Measurements from ENCODE around the gene PRDM2. TPM values are rescaled to one million over a fixed set of nuclear protein-coding genes. Genes with fewer than 3 reads are reported as not detected.

The PRDM2 gene
- polyA plus RNA-seq, 6 donors from 2014 or later = 18.4 to 49.1 (median 35.3) TPM

DNA sequence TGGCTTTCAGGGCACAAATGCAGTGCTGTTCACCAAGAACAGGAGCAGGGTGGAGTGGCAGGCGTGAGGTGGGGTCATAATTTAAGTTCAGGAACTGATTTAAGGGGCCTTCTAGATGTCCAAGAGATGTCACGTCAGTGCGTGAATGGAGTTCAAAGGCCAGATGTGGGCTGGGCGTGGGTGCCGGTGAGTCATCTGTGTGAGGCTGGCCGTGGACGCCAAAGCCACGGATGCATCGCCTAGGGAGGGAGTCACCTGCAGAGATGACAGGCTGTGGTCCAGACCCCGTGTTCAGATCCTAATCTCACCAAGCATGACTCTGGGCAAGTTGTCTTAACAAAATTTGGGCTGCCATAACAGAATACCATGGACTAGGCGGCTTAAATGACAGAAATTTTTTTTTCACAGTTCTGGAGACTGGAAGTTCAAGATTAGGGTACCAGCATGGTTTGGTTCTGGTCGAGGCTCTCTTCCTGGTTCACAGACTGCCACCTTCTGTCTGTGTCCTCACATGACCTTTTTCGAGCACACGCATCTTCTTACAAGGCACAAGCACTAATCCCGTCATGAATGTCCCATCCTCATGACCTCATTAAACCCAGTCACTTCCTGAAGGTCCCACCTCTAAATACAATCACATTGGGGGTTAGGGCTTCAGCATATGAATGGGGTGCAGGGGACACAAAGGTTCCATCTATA is 109.6 kb downstream of the PRDM2 start:
- peak overlapping the region in 2 of 6 donors; percentile 7 to 65 for H3K27ac Mint-ChIP-seq
- no peaks in the 10 kb centered on the region for H3K27me3 Mint-ChIP-seq
- no peak for ATAC-seq (ENCODE audit: low read depth in 2 of 2)
- H3K4me3 Mint-ChIP-seq = no peak overlapping the region
- DNase-seq = no peak
- H3K9me3 Mint-ChIP-seq = no peaks in the 10 kb centered on the region
- peaks cover 33 to 65% (median 57%) of the 10 kb centered on the region in 3 donors for H3K4me1 Mint-ChIP-seq
- peaks cover 0 to 24% of the 10 kb centered on the region in 2 donors for H3K36me3 Mint-ChIP-seq

DNA sequence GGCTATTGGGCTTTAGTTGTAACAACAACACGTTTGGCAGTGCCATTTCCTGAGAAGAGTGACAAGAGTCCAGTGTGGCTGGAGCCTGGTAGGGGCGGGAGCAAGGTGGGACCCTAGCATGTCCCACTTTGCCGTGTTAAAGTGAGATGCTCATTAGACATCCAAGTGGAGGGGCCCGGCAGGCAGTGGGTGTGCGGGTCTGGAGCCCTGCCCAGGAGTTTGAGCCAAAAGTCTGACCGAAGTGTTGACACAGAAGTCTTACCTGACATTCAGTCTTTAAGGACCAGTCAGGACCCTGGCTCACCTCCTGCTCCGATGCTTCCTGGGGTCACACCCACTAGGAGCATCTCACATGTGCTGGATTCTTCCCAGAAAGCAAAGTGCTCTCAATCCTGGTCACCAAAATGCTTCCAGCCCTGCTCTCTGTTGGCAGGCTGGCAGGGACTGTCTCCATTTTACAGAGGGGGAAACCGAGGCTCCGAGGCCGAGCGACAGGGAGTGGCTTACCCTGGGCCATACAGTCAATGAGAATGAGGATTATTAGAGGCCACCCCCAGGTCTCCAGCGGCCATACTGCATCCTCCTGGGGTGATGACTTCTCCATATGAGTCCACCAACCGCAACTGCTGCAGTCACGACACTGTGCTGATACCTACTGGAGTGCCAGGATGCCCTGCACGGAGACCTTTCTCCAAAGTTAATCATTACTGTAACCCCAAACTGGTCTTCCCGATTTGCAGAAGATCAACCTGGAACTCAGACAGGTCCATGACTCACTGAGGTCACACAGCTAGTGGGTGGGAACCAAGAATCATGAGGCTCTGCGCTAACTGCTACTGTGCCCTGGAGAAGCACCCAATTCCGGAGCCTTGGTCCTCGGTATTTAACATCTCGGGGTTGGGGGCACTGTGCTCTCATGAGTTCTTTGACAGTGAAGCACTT is 112.7 kb downstream of the PRDM2 start:
- ATAC-seq (ENCODE audit: low read depth in 2 of 2) (no peak), DNase-seq (no peak)
- no peaks in the 10 kb centered on the region for H3K27me3 Mint-ChIP-seq
- peak overlapping the region in 3 of 6 donors; percentile 70 to 86 (median 79) for H3K27ac Mint-ChIP-seq
- H3K4me1 Mint-ChIP-seq = peaks cover 15 to 49% (median 46%) of the 10 kb centered on the region in 3 donors
- H3K9me3 Mint-ChIP-seq = no peaks in the 10 kb centered on the region
- H3K36me3 Mint-ChIP-seq = peaks cover 0 to 9% of the 10 kb centered on the region in 2 donors
- H3K4me3 Mint-ChIP-seq = peak overlapping the region in 1 of 8 donors; percentile 1

GRCh38 chr1:13813398-13814012 is 113.5 kb downstream of the PRDM2 start:
- H3K36me3 Mint-ChIP-seq = peaks cover 0 to 9% of the 10 kb centered on the region in 2 donors
- no peaks in the 10 kb centered on the region for H3K9me3 Mint-ChIP-seq
- H3K4me1 Mint-ChIP-seq = peaks cover 15 to 41% (median 38%) of the 10 kb centered on the region in 3 donors
- peak; percentile 40 to 59 for ATAC-seq (ENCODE audit: low read depth in 2 of 2)
- H3K4me3 Mint-ChIP-seq = peak overlapping the region in 1 of 8 donors; percentile 53
- DNase-seq = no peak
- peak overlapping the region in 3 of 6 donors; percentile 72 to 86 (median 79) for H3K27ac Mint-ChIP-seq
- no peaks in the 10 kb centered on the region for H3K27me3 Mint-ChIP-seq

- Mint-ChIP-seq H3K36me3 (peaks cover 0 to 4% of the 10 kb centered on the region in 2 donors), H3K4me1 (peaks cover 10 to 37% (median 32%) of the 10 kb centered on the region in 3 donors), H3K27ac (peak overlapping the region in 1 of 6 donors; percentile 26), H3K9me3 (no peaks in the 10 kb centered on the region), H3K4me3 (peak overlapping the region in 1 of 8 donors; percentile 2), H3K27me3 (no peaks in the 10 kb centered on the region)
- DNase-seq (no peak), ATAC-seq (ENCODE audit: low read depth in 2 of 2) (no peak)
These were observed 114.1 kb downstream of the PRDM2 start for GRCh38 chr1:13814131-13814530.

GRCh38 chr1:13816016-13816760 is 116.2 kb downstream of the PRDM2 start:
- Mint-ChIP-seq H3K4me3 (no peak overlapping the region), H3K9me3 (no peaks in the 10 kb centered on the region), H3K27ac (no peak overlapping the region), H3K4me1 (peaks cover 8 to 22% (median 21%) of the 10 kb centered on the region in 3 donors), H3K36me3 (no peaks in the 10 kb centered on the region), H3K27me3 (no peaks in the 10 kb centered on the region)
- ATAC-seq (ENCODE audit: low read depth in 2 of 2) (no peak), DNase-seq (no peak)

DNA sequence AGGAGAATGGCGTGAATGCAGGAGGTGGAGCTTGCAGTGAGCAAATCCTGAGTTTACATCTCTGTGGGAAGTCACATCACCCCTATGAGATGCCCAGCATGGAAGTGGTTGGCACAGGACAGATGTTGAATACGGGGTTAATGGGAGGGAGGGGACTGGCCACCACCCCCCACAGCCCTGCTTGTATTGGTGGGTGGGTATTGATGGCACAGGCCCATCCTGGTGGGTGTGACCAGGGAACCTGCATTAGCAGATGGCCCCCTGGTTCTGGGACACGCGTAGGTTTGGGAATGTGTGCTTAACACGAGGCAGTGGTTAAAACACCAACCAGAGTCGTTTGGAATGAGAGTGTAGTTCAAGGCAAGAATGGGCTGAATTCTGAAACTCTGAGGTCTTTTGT is 117.9 kb downstream of the PRDM2 start:
- Mint-ChIP-seq H3K27ac (peak overlapping the region in 1 of 6 donors; percentile 30), H3K4me3 (no peak overlapping the region)

DNA sequence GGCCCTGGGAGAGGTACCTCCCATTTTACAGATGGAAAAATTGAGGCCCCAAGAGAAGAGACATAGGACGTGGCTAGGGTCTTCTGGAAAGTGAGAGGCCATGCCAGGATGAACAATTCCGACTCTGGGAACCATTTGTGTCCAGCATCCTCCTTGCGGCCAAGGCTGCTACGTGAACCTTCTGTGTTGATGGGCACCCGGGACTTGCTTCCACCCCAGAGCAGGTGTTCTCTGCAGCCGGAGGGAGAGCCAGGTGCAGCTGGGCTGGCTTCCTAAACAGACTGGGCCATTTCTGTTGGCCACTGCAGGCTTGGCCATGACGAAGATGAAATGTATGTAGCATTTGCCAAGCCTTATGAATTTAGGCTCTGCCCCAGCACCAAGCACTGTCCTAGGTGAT is 118.9 kb downstream of the PRDM2 start:
- Mint-ChIP-seq H3K4me1 (peaks cover 0 to 3% (median under 1%) of the 10 kb centered on the region in 3 donors), H3K9me3 (no peaks in the 10 kb centered on the region), H3K36me3 (peaks cover 0 to 6% of the 10 kb centered on the region in 2 donors), H3K27me3 (no peaks in the 10 kb centered on the region), H3K4me3 (no peak overlapping the region), H3K27ac (no peak overlapping the region)
- DNase-seq (no peak), ATAC-seq (ENCODE audit: low read depth in 2 of 2) (no peak)

More for the DNA sequence above, 117.9 kb downstream of the PRDM2 start:
- ATAC-seq (ENCODE audit: low read depth in 2 of 2) (no peak), DNase-seq (no peak)
- Mint-ChIP-seq H3K9me3 (no peaks in the 10 kb centered on the region), H3K36me3 (no peaks in the 10 kb centered on the region), H3K4me1 (peaks cover 8 to 9% (median 9%) of the 10 kb centered on the region in 3 donors), H3K27me3 (no peaks in the 10 kb centered on the region)

GRCh38 chr1:13819642-13820041 is 119.7 kb downstream of the PRDM2 start:
- no peak overlapping the region for H3K27ac Mint-ChIP-seq
- H3K9me3 Mint-ChIP-seq = no peaks in the 10 kb centered on the region
- DNase-seq (no peak), ATAC-seq (ENCODE audit: low read depth in 2 of 2) (no peak)
- peaks cover under 1 to 9% of the 10 kb centered on the region in 2 donors for H3K36me3 Mint-ChIP-seq
- H3K4me1 Mint-ChIP-seq = peaks cover 0 to 4% (median 0%) of the 10 kb centered on the region in 3 donors
- no peak overlapping the region for H3K4me3 Mint-ChIP-seq
- no peaks in the 10 kb centered on the region for H3K27me3 Mint-ChIP-seq

DNA sequence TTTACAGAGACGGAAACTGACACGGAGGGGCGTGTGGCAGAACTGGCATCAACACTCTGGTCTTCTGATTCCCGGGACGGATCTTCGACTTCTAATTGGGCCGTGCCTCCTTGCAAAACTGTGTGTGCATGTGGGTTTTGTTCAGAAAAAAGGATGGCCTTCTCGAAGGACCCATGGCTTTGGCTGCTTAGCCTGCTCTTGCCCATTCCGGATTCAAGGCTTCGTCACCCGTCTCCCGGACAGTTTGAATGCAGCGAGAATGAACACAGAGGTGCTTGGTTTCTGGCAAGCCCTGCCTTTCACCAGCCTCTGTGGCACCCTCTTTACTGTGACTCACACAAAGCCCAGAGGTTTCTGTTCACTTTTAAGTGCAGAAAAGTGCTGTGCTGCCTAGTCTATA is 120.1 kb downstream of the PRDM2 start:
- Mint-ChIP-seq H3K36me3 (peaks cover 5 to 9% of the 10 kb centered on the region in 2 donors), H3K4me3 (no peak overlapping the region), H3K27ac (peak overlapping the region in 1 of 6 donors; percentile 39), H3K4me1 (peaks cover 0 to 7% (median 0%) of the 10 kb centered on the region in 3 donors), H3K9me3 (no peaks in the 10 kb centered on the region), H3K27me3 (no peaks in the 10 kb centered on the region)
- ATAC-seq (ENCODE audit: low read depth in 2 of 2) (no peak), DNase-seq (no peak)

DNA sequence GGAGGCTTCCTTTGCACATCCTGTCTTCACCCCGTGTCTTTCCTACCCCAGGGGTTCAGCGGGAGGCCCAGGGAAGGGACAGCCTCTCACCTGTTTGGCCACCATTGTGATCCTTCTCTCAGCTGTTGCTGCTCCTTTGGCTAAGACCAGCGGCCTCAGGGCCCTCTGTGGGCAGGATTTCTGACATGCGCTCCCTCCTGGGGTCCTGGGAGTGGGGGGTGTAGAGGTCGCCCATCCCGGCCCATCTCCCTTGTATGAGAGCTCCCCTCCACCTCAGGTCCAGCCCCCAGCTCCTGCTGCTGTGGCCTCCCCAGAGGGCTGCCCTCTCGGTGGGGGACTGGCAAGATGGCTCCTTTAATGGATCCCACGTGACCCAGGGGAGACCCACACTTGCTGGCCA is 120.5 kb downstream of the PRDM2 start:
- H3K4me1 Mint-ChIP-seq = peaks cover 0 to 7% (median 0%) of the 10 kb centered on the region in 3 donors
- no peak overlapping the region for H3K27ac Mint-ChIP-seq
- H3K36me3 Mint-ChIP-seq = peaks cover 5 to 9% of the 10 kb centered on the region in 2 donors
- ATAC-seq (ENCODE audit: low read depth in 2 of 2) (no peak), DNase-seq (no peak)
- no peaks in the 10 kb centered on the region for H3K9me3 Mint-ChIP-seq
- H3K27me3 Mint-ChIP-seq = no peaks in the 10 kb centered on the region
- H3K4me3 Mint-ChIP-seq = no peak overlapping the region

GRCh38 chr1:13823126-13823880 is 123.3 kb downstream of the PRDM2 start:
- H3K4me3 Mint-ChIP-seq = no peak overlapping the region
- H3K9me3 Mint-ChIP-seq = no peaks in the 10 kb centered on the region
- peaks cover 0 to 7% (median 0%) of the 10 kb centered on the region in 3 donors for H3K4me1 Mint-ChIP-seq
- H3K27ac Mint-ChIP-seq = peak overlapping the region in 4 of 6 donors; percentile 39 to 65 (median 60)
- no peak for ATAC-seq (ENCODE audit: low read depth in 2 of 2)
- H3K27me3 Mint-ChIP-seq = peaks cover 0 to 2% (median 0%) of the 10 kb centered on the region in 3 donors
- H3K36me3 Mint-ChIP-seq = peaks cover 5 to 9% of the 10 kb centered on the region in 2 donors
- no peak for DNase-seq

DNA sequence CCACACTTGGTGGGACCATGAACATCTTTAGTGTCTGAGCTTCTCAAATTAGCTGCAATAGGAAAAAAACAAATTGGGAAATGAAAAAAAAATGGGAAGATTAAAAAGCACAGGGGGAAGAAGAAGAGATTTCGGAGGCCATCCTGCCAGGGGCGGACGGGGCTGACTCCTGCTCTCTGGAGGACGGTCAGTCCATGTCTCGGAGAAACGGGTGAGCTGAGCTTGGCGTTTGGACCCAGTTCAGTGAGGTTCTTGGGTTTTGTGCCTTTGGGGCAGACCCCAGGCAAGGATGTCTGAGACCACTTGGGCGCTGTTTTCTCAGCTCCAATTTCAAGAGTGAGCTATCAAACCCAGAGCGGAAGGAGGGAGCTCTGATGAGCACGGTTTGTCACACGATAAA is 123.9 kb downstream of the PRDM2 start:
- peaks cover 0 to 8% (median 1%) of the 10 kb centered on the region in 3 donors for H3K27me3 Mint-ChIP-seq
- H3K4me1 Mint-ChIP-seq = peaks cover 0 to 7% (median under 1%) of the 10 kb centered on the region in 3 donors
- DNase-seq (no peak), ATAC-seq (ENCODE audit: low read depth in 2 of 2) (no peak)
- H3K36me3 Mint-ChIP-seq = peaks cover 5 to 9% of the 10 kb centered on the region in 2 donors
- H3K4me3 Mint-ChIP-seq = peak overlapping the region in 1 of 8 donors; percentile 12
- H3K27ac Mint-ChIP-seq = peak overlapping the region in 3 of 6 donors; percentile 39 to 65 (median 58)
- H3K9me3 Mint-ChIP-seq = no peaks in the 10 kb centered on the region
